Umbilical cord (tissue), 2 donors: ENCODE results near the gene HPCAL4. TPM values are rescaled to one million over a fixed set of nuclear protein-coding genes. Genes with fewer than 3 reads are reported as not detected.

Source experiments
- DNase-seq: peaks from one replicate; pipeline ENCODE4 v3.0.0-alpha.2; 2015; ENCODE audit warnings: low spot score
- total RNA-seq: library from RNA; depleted of rRNA; stranded (reverse); fragments of >200 nt; gene quantifications from one replicate; pipeline ENCODE4 v1.2.3, GENCODE V29; 2014; ENCODE audit warnings: low replicate concordance; ENCODE audit not compliant: insufficient read depth

Gene HPCAL4
- total RNA-seq, 1 donor from 2014 or later, result 1.4 TPM

DNA sequence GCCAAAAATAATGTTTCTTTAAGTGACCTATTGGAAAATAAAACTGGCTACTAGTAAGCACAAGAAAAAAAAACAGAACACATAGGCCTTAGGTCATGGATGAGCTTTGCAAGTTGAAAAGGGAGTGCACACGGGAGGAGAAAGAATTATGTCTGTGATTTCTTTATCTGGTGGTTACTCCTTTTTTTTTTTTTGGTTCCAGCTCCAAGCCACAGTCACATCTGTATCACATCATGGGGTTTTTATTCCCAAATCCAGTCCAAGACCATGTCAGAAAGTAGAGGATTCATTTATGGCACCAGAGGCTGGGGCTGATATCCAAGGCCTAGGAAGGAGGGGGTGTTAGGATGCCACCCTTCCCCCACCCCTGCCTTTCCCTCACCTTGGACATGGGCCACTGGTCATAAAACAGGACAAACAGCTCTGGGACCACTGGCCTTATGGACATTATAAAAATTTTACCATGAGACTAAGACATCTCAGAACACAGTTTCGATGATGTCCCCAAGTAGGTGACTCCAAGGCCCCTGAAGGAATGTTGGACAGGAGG, 41.5 kb downstream of the HPCAL4 start:
- peak; percentile 88 for DNase-seq

DNA sequence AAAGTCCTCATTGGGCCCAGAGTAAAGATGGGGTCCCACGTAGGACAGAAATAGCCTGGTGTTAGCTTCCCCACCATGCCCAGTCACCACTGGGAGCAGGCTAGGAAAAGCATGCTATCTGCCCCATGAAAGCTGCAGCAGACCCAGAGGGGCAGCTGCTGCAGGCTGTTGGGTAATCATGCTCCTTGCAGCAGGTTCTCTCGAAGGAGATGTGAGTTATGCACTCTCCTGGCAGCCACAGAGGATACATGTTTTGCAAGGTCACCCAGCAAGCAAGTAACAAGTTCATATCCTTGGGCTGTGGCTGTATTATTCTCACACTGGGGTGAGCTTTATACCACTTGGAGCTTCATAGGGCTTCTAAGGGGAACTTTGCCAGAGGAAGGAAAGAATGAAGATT, 42.7 kb downstream of the HPCAL4 start:
- no peak for DNase-seq

DNA sequence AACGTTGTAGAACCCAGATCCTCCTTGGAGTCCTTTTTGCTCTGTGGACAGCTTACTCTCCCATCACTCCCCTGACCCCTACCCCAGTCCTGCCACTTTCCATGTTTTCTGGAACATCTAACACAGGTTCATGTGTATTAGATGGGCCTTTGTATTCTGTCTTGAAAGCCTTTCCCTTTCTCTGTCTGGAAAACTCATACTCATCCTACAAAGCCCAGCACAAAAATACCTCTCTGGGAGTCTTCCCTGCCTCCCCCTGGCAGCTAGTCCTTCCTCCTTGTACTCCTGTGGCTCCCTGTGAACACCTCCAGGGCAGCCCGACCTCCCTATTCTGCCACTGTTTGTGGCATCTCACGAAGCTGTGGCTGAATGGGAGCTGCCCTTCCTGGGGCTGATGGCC, 44.0 kb downstream of the HPCAL4 start:
- DNase-seq, result no peak

DNA sequence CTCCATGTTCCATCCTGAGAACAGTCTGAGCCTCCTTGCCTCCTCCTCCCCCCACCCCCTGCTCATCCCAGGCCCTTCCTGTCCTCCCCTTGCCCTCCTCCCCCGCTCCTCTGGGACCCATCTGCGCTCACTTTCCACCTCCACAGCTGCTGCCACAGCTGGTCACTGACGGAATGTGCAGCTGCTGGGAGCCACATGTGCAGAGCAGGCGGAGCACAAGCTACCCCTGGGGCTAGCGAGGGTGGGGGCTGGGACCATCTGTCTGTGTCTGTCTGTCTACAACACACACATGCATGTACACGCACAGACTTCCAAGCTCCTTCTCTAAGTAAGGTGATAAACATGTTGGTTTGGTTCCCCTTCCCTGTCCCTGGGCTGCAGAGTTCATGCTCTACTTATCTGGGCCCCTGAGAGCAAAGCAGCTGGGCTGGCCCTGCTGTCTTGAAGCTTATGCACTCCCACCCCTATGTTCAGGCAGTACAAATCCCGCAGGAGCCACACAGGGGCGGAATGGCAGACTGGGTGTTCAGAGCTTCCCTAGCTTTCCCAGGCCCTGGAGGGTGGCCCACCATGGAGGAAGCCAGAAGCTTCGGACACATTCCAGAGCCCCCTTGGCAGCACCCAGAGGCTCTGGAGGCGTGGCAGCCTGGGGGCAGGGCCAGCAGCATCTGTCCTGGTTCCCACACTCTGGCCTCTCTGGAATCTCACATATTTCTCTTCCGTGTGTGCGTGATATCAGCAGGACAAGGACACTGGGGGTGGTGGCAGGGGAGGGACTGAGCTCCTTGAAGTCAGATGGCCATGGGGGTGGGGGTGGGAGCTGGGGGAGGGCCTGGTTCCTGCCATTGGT, 44.8 kb downstream of the HPCAL4 start:
- DNase-seq, result peak; percentile 97

DNA sequence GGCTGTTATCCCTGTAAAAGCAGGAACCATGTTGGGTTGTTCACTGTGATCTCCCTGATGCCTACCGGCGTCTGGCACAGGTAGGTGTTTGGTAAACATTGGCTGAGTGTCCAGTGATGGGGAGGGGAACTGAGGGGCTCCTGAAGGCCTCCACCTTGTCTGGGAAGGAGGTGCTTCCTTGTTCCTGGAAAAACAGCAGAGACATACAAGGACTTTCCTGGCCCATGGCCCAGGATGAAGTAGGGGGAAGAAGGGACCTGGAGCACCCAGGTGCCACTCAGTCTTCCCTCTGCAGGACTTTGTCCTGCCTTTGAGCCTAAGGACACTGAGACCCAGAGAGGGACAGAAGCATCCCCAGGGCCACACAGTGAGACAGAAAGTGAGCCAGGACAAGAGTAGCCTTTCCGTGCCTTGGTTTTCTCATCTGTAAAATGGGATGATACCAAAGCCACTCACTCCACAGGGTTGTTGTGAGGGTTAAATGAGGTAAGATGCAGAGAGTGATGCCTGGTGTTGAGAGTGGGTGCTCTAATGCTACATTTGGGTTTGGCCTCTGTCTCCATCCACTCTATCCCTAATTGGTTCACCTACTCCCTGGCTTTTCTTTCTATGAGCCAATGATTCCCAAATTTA, 45.7 kb downstream of the HPCAL4 start:
- DNase-seq, result no peak

DNA sequence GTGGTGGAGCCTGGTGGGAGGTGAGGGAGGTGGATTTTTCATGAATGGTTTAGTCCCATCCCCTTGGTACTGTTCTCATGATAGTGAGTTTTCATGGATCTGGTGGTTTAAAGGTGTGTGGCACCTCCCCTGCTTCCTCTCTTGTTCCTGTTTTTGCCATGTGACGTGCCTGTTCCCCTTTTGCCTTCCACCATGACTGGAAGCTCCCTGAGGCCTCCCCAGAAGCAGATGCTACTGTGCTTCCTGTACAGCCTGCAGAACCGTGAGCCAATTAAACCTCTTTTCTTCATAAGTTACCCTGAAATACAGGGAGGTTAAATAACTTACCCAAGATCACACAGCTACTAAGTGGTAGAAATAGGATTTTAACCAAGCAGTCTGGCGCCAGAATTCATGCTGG, 47.5 kb downstream of the HPCAL4 start:
- DNase-seq, result no peak

DNA sequence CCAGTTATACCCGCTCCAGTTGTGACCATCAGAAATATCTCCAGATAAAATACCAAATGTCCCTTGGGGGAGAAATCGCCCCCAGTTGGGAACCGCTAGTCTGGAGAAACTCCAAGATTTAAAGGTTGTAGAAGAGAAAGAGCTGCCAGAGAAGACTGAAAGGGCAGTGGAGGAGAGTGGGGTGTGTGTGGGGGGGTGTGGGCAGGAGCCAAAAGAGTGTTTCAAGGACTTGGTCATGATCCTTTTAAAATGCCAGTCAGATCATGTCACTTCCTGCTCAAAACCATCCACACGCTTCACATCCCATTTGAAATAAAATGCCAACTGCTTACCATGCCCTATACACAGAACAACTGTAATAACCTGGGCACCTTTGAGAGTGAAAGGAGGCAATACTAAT, 48.4 kb downstream of the HPCAL4 start:
- peak; percentile 53 for DNase-seq

DNA sequence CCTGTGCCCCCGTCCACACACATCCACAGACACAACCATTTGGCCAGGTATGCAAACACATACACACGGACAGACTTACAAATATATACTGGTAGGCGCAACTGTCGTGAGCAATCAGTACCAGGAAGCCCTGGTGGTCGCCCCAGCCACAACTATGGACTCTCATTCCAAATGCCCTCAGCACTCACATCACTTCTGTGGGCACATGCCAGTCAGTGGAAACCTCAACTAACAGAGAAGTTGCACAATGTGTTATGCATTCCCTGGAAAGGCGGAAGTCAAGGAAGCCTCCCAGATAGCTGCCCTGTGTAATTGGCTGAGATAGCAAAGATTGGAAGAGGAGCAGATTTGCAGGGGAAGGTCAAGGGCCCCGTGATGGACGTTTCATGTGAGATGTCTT, 50.4 kb downstream of the HPCAL4 start:
- DNase-seq, result no peak

DNA sequence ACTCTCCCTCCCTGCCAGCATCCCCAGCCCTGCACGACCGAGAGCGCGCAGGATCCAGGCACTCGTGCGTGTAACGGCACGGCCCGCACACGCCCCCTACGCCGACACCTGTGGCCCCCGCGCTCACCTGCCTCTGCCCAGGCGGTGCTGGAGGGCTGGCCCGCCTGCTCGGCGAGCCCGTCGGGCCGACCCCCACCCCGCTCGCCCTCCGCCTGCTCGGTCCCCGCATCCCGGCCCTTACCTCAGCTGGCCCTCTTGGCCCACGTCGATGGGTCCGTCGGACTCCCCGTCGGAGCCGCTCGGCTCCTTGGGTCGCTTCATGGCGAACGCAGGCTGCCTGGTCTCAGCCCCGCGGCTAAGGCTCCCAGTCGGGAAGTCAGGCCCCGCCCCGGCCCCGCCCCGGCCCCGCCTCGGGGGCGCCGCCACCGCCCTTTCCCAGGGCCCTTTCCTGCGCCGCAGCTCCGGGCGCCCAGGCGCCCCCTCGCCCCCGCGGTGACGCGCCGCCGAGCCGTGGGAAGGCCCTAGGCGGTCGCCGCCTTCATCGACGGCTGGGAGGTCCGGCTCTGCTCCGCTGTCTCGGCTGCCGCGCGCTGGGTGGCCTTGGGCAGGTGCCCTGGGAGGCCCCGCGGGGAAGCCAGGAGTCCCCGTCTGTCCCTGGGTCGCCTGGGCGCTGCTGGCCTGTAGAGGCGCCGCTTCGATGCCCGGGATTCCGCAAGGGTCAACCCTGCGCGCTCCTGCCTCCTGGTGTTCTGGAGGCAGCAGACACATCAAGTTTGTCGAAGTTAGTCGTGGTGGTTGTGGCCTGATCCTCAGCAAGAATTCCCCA, 51.7 kb downstream of the HPCAL4 start, which contains the start of gene HEYL:
Gene HEYL, minus strand, starts transcription at position 339 of the 826 bp plus-strand sequence. Its CDS starts 18 bp downstream, at position 321.
- DNase-seq, result peak; percentile 77

DNA sequence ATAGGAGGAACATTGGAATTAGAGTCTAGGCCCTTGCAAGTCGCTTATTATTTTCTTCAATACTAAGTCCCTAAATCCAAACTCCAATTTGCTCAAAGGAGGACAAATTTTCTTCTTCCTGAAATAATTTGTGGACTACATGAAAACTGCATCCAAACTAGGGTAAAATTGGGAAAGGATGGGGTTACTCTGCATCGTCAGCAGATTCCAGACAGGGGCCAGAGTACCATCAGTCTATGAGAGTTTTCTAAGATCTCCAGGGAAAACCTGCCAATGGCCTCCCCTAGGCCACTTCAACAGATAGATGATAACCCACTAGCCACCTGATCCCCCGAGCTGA, 52.3 kb downstream of the HPCAL4 start:
- no peak for DNase-seq

DNA sequence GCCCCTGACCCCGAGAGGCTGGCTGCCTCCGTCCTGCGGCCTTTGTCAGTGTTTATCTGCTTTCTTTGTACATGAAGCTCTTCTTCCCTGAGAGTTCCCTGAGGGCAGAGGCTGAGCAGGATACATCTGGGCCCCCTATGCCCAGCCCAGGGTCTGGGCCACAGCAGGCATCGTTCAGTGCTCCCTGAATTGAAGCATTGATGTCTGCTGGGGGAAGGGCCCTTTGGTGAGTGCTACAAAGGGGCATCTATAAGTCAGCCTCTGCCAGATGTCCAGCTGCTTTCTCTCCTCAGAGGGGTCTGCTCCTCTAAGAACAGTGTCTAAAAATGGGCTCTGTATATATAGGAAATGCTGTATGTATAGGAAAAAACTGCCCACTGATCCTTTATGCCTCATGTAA, 53.9 kb downstream of the HPCAL4 start:
- no peak for DNase-seq

DNA sequence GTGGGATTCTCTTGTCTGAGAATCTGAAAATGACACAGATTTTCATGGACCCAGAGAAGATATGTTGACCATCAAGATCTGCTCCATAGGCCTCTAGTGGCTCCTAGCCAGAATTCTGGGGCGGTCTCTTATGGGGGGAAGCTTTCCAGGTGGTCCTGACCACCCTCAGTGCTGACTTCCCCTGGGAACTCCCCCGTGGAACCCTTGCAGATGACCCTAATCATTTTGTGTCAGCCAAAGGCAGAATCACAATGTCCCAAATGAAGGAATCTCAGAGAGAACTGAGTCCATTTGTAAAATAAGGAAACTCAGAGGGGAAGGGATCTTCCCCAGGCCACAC, 55.4 kb downstream of the HPCAL4 start:
- no peak for DNase-seq

DNA sequence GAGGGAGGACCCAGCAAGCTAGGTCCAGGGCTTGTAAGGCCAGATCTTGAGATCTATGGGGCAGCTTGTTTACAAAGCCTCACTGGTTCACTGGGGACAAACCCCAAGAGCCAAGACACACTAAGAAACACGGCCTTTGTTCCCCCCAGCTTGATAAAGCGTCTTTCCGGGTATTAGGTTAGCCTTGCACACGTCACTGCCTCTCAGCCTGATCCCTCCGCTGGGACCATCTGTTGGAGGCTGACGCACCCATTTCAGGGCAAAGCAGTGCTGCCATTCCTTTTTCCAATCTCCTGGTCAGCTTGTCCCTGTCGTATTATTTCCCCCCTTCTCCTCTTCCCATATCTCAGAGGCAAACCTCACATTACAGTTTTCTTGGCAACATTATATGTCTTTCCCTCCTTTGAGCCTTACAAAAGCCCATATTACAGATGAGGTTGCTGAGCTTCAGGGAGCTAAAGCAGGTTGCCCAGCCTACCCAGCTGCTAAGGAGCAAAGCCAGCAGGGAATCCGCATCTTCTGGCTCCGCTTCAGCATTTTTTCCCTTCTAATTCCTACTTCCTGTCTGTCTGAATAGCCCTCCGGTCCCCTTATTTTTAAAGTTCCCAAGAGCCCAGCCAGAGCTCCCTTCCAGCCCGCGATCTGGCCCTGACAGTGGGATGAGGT, 55.9 kb downstream of the HPCAL4 start:
- peak; percentile 55 for DNase-seq

DNA sequence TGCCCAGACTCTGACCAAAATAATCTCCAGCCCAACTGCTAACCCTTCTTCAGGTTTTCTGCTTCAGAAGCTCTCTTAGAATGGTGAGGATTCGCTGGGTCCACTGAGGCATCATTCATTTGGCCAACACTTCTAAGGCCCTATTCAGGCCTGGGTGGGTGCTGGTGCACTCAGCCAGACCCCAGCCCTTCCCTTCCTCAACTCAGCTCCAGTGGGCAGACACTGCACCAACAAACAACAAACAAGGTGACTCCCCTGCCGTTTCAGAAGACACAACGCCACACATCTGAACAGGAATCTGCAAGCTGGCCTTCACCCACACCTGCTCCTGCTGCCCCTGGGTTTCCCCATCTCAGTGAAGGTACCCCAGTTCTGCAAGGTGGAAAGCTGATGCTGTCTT, 57.8 kb downstream of the HPCAL4 start:
- DNase-seq, result no peak

DNA sequence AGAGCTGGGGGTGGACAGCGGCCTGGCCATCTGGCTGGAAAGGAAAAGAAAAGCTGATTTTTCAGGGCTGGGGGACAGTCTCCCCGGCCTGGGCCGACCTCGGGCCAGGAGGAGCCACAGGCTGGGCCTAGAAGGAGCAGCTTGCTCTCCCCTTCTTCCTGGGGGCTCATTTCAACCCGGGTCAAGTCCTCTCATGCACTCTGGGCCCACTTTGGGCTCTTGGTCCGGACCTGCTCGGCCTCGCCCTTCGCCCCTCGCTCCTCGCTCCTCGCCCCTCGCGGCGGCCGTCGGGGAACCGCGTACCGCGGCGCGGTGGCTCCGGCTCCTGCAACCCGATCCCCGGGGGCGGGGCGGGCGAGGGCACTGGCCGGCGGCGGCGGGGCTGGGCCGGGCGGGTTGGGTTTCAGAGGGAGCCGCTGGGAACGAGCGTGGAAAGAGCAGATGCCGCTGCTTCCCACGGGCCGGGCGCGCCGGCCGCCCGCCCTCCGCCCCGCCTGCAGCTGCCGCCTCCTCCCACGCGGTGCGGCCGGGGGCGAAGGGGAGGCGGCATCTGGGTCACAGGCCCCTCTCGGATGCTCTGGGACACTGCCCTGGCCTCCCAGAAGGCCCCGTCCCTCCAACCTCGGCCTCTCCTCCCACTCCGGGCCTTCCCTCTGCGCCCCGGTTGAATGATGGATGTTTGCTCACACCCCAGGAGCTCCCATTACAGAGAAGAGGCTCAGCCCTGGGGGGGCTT, 58.4 kb downstream of the HPCAL4 start:
- DNase-seq, result peak; percentile 84

DNA sequence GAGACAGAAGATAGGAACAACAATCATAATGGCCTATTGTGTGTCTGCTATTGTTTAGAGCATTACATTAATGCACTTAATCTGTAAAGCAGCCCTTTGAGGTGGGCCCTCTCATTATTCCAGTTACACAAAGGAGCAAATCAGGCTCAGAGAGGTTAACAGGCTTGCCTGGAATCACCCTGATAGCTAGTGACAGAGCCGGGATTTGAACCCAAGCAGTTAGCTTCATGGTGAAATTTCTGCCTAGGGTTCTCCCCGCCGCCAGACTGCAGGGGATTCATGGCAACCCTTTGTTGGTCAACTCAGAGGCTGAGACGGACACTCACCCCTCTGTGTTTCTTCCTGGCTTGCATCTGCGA, 58.9 kb downstream of the HPCAL4 start:
- DNase-seq, result no peak

DNA sequence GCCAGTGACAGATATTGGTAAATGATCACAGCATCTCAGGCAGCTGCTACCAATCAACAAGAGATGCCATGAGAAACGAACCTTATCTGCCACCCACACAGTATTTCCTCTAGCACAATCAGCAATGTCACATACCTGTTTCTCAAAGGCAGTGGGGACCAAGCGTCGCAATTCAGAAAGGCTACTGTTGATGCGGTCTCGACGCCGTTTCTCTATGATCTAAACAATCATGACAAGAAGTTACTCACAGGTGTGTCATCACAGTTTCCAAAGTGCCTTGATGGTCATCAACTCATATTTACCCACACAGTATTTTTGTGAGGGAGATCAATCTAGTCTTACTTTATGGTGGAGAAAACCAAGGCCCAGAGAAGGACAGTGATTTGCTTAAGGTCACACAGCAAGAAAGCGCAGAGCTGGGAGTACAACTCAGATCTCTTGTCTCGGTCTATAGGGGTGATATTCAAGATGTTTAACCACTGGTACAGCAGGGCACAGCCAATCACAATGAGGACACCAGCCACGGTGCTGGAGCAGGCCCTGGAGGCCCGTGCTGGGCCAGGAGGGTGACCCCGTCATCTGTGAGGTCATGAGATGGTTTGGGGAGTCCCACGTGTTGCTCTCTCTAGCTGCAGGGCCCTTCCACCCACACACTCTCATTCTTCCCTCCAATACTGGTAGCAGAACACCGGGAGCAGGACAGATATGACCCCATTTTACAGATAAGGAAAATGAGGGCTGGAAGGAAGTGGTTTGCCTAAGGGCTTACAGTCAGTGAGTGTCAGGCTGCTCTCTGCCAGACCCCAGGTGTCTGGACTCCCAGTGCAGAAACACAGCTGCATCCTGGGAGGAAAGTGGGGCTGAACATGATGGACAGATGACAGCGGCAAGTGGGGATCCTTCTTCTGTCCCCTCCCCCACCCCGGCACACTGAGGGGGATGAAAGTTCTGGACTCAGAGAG, 59.6 kb downstream of the HPCAL4 start:
- DNase-seq, result no peak

DNA sequence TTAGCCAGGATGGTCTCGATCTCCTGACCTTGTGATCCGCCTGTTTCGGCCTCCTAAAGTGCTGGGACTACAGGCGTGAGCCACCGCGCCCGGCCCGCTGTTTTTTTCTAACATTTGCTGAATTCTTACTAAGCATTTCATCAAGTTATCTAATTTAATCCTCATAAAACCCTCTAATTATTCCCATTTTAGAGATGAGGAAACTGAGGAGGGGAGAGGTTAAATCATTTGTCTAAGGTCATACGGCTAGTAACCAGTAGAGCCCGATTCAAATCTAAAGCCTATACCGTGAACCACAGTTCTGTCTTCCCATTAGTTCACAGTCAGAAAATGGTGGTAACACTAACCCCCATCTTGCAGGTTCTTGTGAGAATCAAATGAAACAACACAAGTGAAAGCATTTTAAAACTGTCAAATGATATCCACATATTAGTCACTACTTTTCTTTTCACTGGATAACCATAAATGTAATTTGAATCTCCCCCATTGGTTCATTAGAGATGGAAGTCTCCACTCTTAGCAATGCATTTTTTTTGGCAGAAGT, 62.4 kb downstream of the HPCAL4 start:
- no peak for DNase-seq
